WTC11 (cell line): ENCODE data around the gene SCGB1A1.

ENCODE experiments used
- ATF3 ChIP-seq: sonication (generic); formaldehyde crosslinking; conservative IDR thresholded peaks from 2 replicates; pipeline ENCODE4 v1.8.1; 2022; ENCODE audit warnings: mild to moderate bottlenecking, missing genetic modification reagents
- CTCF ChIP-seq: fragments of 200-600 bp; IDR thresholded peaks from 2 replicates; pipeline ENCODE4 v1.8.0; 2022; ENCODE audit warnings: antibody characterized with exemption
- FOXP1 ChIP-seq: sonication (generic); formaldehyde crosslinking; IDR thresholded peaks from 2 replicates; pipeline ENCODE4 v1.8.0; 2022; ENCODE audit warnings: missing genetic modification reagents, mild to moderate bottlenecking, moderate library complexity, borderline replicate concordance
- GABPB1 ChIP-seq: sonication (generic); formaldehyde crosslinking; IDR thresholded peaks from 2 replicates; pipeline ENCODE4 v1.8.1; 2023; ENCODE audit warnings: mild to moderate bottlenecking, missing genetic modification reagents
- NR2C2 ChIP-seq: sonication (generic); formaldehyde crosslinking; IDR thresholded peaks from 2 replicates; pipeline ENCODE4 v1.8.0; 2022; ENCODE audit warnings: mild to moderate bottlenecking, missing genetic modification reagents
- TP53 ChIP-seq: sonication (generic); formaldehyde crosslinking; IDR thresholded peaks from 2 replicates; pipeline ENCODE4 v1.8.1; 2023; ENCODE audit warnings: mild to moderate bottlenecking, missing genetic modification reagents
- USF2 ChIP-seq: sonication (generic); formaldehyde crosslinking; IDR thresholded peaks from 2 replicates; pipeline ENCODE4 v1.8.1; 2023; ENCODE audit warnings: mild to moderate bottlenecking, missing genetic modification reagents, moderate library complexity
- ZNF121 ChIP-seq: sonication (generic); formaldehyde crosslinking; IDR thresholded peaks from 2 replicates; pipeline ENCODE4 v1.8.0; 2023; ENCODE audit warnings: missing genetic modification reagents
- ZNF219 ChIP-seq: sonication (generic); formaldehyde crosslinking; IDR thresholded peaks from 2 replicates; pipeline ENCODE4 v1.8.0; 2023; ENCODE audit warnings: missing genetic modification reagents, mild to moderate bottlenecking, borderline replicate concordance

- TF ChIP-seq USF2 (CRISPR knock-in tag), result no peak
- TF ChIP-seq ZNF121, result no peak
- TF ChIP-seq CTCF, result no peak
- no peak for TF ChIP-seq TP53 (CRISPR knock-in tag)
- TF ChIP-seq ZNF219 (CRISPR knock-in tag), result no peak
- TF ChIP-seq GABPB1 (CRISPR knock-in tag), result no peak
- no peak for TF ChIP-seq NR2C2
- no peak for TF ChIP-seq ATF3
- no peak for TF ChIP-seq FOXP1 (CRISPR knock-in tag)
Measured at GRCh38 chr11:62409831-62410230, 9.0 kb upstream of the SCGB1A1 start.
